Ascending aorta (tissue), 2 donors: ENCODE results near the gene LRP1B. TPM values are rescaled to one million over a fixed set of nuclear protein-coding genes. Genes with fewer than 3 reads are reported as not detected.

Source experiments
- DNase-seq, 2 donors: peaks; one replicate each; pipeline ENCODE4 v3.0.0-alpha.2; 2019; ENCODE audit warnings: low spot score in 2 of 2
- H3K27ac ChIP-seq, 2 donors: fragments of 200-600 bp; sonication (generic); one replicate each; pipeline ENCODE4 v1.5.1; 2016 to 2017; ENCODE audit warnings: mild to moderate bottlenecking in 1 of 2
- H3K27me3 ChIP-seq: fragments of 200-600 bp; sonication (generic); one replicate; pipeline ENCODE4 v1.5.1; 2017
- H3K36me3 ChIP-seq, 2 donors: fragments of 200-600 bp; sonication (generic); one replicate each; pipeline ENCODE4 v1.5.1; 2016
- H3K4me1 ChIP-seq, 2 donors: fragments of 200-600 bp; sonication (generic); one replicate each; pipeline ENCODE4 v1.5.1; 2016 to 2017; ENCODE audit warnings: mild to moderate bottlenecking in 1 of 2
- H3K4me3 ChIP-seq, 2 donors: fragments of 200-600 bp; sonication (generic); one replicate each; pipeline ENCODE4 v1.5.1; 2016 to 2017; ENCODE audit warnings: mild to moderate bottlenecking in 1 of 2
- H3K9me3 ChIP-seq, 2 donors: fragments of 200-600 bp; sonication (generic); one replicate each; pipeline ENCODE4 v1.5.1; 2016
- intact Hi-C: fragments of 100-400 bp; cut with DNase I; formaldehyde crosslinking; loops from one replicate; pipeline ENCODE4 v1.15.1; 2023
- total RNA-seq: library from RNA; depleted of rRNA; stranded (reverse); fragments of >200 nt; gene quantifications from one replicate; pipeline ENCODE4 v1.1.0, GENCODE V29; 2016
- TF ChIP-seq, protein P1 (sequence below), 3 experiments: fragments of 200-600 bp in 2 of 3; fragments of 450-650 bp in 1 of 3; sonication (generic) in 2 of 3; IDR thresholded peaks; one replicate each; pipeline ENCODE4 v1.5.1; 2016 to 2019; ENCODE audit warnings: antibody characterized with exemption in 3 of 3, mild to moderate bottlenecking in 1 of 3, moderate library complexity in 1 of 3

LRP1B gene
- total RNA-seq, 1 donor from 2014 or later = not detected

DNA sequence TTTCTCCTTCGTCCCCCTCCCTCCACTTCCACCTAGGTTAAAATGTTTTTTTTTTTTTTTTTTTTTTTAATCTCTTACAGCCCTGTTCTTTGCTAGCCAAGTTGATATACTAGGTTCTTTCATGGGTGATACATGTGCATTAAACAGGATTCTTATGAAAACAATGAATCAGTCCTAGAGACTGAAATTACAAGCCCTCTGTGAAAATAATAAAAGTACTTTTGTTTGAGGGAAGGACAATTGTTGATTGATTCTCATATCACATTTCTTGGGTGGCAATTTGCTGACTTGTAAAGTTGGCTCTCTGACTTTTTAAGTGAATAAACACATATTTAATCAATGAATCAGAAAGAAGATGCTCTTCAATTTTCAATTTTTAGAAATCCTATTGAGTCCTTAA, 639.9 kb downstream of the LRP1B start:
- Histone ChIP-seq H3K27ac (no peak overlapping the region), H3K4me1 (no peaks in the 10 kb centered on the region), H3K9me3 (no peaks in the 10 kb centered on the region), H3K36me3 (no peaks in the 10 kb centered on the region), H3K27me3 (no peaks in the 10 kb centered on the region), H3K4me3 (no peak overlapping the region)
- TF ChIP-seq, protein P1, sequence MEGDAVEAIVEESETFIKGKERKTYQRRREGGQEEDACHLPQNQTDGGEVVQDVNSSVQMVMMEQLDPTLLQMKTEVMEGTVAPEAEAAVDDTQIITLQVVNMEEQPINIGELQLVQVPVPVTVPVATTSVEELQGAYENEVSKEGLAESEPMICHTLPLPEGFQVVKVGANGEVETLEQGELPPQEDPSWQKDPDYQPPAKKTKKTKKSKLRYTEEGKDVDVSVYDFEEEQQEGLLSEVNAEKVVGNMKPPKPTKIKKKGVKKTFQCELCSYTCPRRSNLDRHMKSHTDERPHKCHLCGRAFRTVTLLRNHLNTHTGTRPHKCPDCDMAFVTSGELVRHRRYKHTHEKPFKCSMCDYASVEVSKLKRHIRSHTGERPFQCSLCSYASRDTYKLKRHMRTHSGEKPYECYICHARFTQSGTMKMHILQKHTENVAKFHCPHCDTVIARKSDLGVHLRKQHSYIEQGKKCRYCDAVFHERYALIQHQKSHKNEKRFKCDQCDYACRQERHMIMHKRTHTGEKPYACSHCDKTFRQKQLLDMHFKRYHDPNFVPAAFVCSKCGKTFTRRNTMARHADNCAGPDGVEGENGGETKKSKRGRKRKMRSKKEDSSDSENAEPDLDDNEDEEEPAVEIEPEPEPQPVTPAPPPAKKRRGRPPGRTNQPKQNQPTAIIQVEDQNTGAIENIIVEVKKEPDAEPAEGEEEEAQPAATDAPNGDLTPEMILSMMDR (IDR thresholded peaks at IDR 0.05) = no peak
- intact Hi-C loops = no loop called here
- no peak for DNase-seq

GRCh38 chr2:141482697-141483096, 648.1 kb downstream of the LRP1B start:
- DNase-seq = no peak
- TF ChIP-seq, protein P1 (IDR thresholded peaks at IDR 0.05) = no peak
- H3K27me3 ChIP-seq = no peaks in the 10 kb centered on the region
- H3K4me1 ChIP-seq = no peaks in the 10 kb centered on the region
- H3K27ac ChIP-seq = no peak overlapping the region
- H3K9me3 ChIP-seq = no peaks in the 10 kb centered on the region
- no peak overlapping the region for H3K4me3 ChIP-seq
- intact Hi-C loops = no loop called here
- H3K36me3 ChIP-seq = no peaks in the 10 kb centered on the region

DNA sequence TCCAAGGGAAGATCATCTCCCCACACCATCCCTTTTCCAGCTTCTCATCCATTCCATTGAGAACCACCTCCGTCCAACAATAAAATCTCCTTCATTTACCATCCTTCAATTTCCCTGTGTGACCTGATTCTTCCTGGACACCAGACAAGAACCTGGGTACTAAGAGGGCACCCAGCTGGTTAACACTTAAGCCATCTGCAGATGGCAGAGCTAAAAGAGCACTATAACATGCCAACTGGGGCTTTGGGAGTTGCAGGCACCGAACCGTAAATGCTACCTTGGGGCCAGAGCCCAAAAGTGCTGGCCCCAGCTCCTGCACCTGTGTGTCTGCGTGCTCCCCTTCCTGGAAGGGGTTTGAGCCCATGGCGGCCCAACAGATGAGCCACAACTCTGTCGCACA, 655.0 kb downstream of the LRP1B start:
- TF ChIP-seq, protein P1 (IDR thresholded peaks at IDR 0.05) = no peak
- H3K36me3 ChIP-seq = no peaks in the 10 kb centered on the region
- no peak overlapping the region for H3K4me3 ChIP-seq
- H3K4me1 ChIP-seq = no peaks in the 10 kb centered on the region
- no peaks in the 10 kb centered on the region for H3K9me3 ChIP-seq
- no peak overlapping the region for H3K27ac ChIP-seq
- no peak for DNase-seq
- no peaks in the 10 kb centered on the region for H3K27me3 ChIP-seq
- intact Hi-C loops = no loop called here

DNA sequence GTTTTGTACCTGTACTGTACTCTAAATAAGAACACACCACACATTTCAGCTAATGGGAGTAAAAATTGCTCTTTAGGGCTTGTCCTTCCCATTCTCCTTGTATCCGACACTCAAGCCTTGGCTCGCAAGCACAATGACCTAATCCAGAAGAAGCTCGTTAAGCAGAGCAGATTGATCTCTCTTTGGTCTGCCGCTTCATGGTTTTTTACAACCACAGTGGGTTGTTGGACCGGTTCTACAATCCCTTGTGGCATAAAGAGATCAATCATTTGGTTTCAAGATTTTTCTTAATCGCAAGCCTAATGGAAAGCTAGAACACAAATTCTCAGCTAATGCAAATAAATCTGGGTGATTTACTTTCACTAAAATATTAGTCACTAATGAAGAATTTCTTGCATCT, 662.1 kb downstream of the LRP1B start:
- H3K4me3 ChIP-seq = no peak overlapping the region
- TF ChIP-seq, protein P1 (IDR thresholded peaks at IDR 0.05) = no peak
- H3K27ac ChIP-seq = no peak overlapping the region
- H3K9me3 ChIP-seq = no peaks in the 10 kb centered on the region
- intact Hi-C loops = no loop called here
- H3K36me3 ChIP-seq = no peaks in the 10 kb centered on the region
- no peak for DNase-seq
- H3K4me1 ChIP-seq = no peaks in the 10 kb centered on the region
- no peaks in the 10 kb centered on the region for H3K27me3 ChIP-seq

DNA sequence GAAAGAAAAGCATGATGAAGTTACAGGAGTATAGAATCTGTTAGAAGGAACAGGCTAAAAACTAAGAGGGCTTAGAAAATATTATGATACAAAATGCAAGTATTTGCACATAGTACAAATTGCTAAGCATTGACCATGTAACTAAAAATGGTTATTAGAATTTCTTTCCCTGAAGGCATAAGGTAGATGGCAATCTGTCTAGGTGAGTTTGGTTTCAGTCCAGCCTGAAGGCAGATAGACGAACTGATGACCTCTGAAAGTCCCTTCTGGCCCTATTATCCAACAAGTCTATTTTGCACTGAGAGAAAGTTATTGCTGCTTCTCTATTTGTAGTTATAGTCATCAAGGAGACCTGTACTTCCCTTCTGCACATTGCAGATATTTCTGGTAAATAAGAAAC, 663.5 kb downstream of the LRP1B start:
- H3K9me3 ChIP-seq = no peaks in the 10 kb centered on the region
- intact Hi-C loops = no loop called here
- no peak overlapping the region for H3K4me3 ChIP-seq
- H3K27ac ChIP-seq = no peak overlapping the region
- no peaks in the 10 kb centered on the region for H3K27me3 ChIP-seq
- no peak for DNase-seq
- no peaks in the 10 kb centered on the region for H3K4me1 ChIP-seq
- TF ChIP-seq, protein P1 (IDR thresholded peaks at IDR 0.05) = no peak
- H3K36me3 ChIP-seq = no peaks in the 10 kb centered on the region

DNA sequence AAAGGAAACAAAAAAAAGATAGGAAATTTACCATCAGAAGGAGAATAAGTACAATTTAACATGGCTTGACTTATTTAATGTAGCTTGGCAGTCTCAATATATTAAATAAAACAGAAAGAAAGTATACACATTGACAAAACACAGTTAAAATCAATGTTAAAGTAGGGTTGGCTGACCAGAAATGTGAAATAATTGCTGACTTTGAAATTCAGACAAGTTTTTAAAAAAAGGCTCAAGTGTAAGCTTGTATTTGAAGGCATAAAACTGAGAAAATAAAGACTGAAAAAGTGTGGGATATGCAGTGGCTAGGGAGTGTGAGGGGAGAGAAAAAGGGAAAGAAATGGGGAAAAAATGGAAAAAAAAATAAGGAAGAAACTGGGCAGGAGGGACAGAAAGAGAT, 665.8 kb downstream of the LRP1B start:
- Histone ChIP-seq H3K27ac (no peak overlapping the region), H3K9me3 (no peaks in the 10 kb centered on the region), H3K36me3 (no peaks in the 10 kb centered on the region), H3K27me3 (no peaks in the 10 kb centered on the region), H3K4me1 (no peaks in the 10 kb centered on the region), H3K4me3 (no peak overlapping the region)
- no peak for DNase-seq
- TF ChIP-seq, protein P1 (IDR thresholded peaks at IDR 0.05) = no peak
- intact Hi-C loops = no loop called here
